IMR-90 (cell line): ENCODE data around the gene MAGED1. TPM values are rescaled to one million over a fixed set of nuclear protein-coding genes. Genes with fewer than 3 reads are reported as not detected.

Experiments used
- CEBPB ChIP-seq: IDR thresholded peaks from 2 replicates; pipeline ENCODE4 v1.6.1; 2012; ENCODE audit warnings: low read depth, low read length, improper control_type of control experiment
- ELK1 ChIP-seq: fragments of 150-350 bp; IDR thresholded peaks from 2 replicates; pipeline ENCODE4 v1.6.1; 2016; ENCODE audit warnings: low read depth, mild to moderate bottlenecking, low read length, moderate library complexity, borderline replicate concordance
- MXI1 ChIP-seq: IDR thresholded peaks from 2 replicates; pipeline ENCODE4 v1.6.1; 2012; ENCODE audit warnings: low read depth, mild to moderate bottlenecking, low read length, moderate library complexity, borderline replicate concordance
- polyA plus RNA-seq, 3 experiments: library from polyadenylated mRNA; depleted of rRNA; stranded (reverse); fragments of >200 nt; gene quantifications; 2 replicates each; pipeline ENCODE4 v1.2.3, GENCODE V29; 2012; ENCODE audit warnings: low replicate concordance in 1 of 3
- total RNA-seq: library from RNA; depleted of rRNA; stranded (reverse); fragments of >200 nt; gene quantifications from 2 replicates; pipeline ENCODE4 v1.2.3, GENCODE V29; 2012
- TF ChIP-seq, protein P1 (sequence below): fragments of 150-350 bp; IDR thresholded peaks from 2 replicates; pipeline ENCODE4 v1.6.1; 2017; ENCODE audit warnings: mild to moderate bottlenecking, antibody characterized with exemption, low read length, low read depth

MAGED1 gene
- total and polyA plus RNA-seq, 2 of the 4 experiments (the other 2 are of a cell fraction) = 484 to 552 TPM

- no peak for TF ChIP-seq ELK1
- no peak for TF ChIP-seq CEBPB
- no peak for TF ChIP-seq MXI1
- TF ChIP-seq, protein P1, sequence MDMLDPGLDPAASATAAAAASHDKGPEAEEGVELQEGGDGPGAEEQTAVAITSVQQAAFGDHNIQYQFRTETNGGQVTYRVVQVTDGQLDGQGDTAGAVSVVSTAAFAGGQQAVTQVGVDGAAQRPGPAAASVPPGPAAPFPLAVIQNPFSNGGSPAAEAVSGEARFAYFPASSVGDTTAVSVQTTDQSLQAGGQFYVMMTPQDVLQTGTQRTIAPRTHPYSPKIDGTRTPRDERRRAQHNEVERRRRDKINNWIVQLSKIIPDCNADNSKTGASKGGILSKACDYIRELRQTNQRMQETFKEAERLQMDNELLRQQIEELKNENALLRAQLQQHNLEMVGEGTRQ = no peak
Measured at GRCh38 chrX:51894697-51895336, 1.4 kb downstream of the MAGED1 start (continued).
